AML-193 (cell line): ENCODE measurements around the gene UBAP2L.
"Not testable (repeated sequence)": the region's sequence is repeated elsewhere in the genome, so short reads cannot be mapped to it uniquely, and the experiment has no call there.

ENCODE experiments used
- DNase-seq, 2 experiments: peaks; one replicate each; lab custom pipeline; 2025; lab: John Stamatoyannopoulos, UW

Gene UBAP2L

DNA sequence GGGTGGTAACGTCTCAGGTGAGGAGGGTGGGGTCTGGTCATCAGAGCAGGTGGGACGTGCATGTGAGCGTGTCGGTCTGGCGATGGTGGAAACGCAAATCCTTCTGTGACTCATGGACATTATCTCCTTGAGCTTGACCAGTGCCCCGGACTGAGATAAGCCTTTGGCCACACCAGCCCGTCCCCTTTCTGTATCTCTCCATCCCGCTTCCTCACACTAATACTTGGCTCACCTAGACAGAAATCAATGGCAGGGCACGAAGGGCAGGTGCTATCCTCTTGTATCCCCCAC is 92.3 kb downstream of the UBAP2L start:
- no peak for DNase-seq

DNA sequence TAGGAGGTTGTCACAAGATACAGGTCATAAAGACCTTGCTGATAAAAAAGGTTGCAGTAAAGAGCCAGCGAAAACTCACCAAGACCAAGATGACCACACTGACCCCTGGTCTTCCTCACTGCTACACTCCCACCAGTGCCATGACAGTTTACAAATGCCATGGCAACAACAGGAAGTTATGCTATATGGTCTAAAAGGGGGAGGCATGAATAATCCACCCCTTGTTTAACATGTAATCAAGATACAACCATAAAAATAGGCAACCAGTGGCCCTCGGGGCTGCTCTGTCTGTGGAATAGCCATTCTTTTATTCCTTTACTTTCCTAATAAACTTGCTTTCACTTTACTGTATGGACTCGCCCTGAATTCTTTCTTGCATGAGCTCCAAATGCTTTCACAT is 93.5 kb downstream of the UBAP2L start:
- not testable (repeated sequence) for DNase-seq

- DNase-seq, result no peak
Observed at GRCh38 chr1:154316704-154317103, 95.9 kb downstream of the UBAP2L start.

GRCh38 chr1:154318386-154318785 is 97.6 kb downstream of the UBAP2L start:
- DNase-seq, result no peak
